AG09319 (cell line): ENCODE results near the gene UNC13C.

Experiments
- DNase-seq: peaks from one replicate; pipeline ENCODE4 v3.0.0-alpha.2; 2010; ENCODE audit warnings: low read depth; ENCODE audit errors: extremely low read depth
- TF ChIP-seq, protein P1 (sequence below): IDR thresholded peaks from 2 replicates; pipeline ENCODE4 v1.5.1; 2011; ENCODE audit warnings: low read depth, mild to moderate bottlenecking, inconsistent platforms, low read length, moderate library complexity

UNC13C gene

DNA sequence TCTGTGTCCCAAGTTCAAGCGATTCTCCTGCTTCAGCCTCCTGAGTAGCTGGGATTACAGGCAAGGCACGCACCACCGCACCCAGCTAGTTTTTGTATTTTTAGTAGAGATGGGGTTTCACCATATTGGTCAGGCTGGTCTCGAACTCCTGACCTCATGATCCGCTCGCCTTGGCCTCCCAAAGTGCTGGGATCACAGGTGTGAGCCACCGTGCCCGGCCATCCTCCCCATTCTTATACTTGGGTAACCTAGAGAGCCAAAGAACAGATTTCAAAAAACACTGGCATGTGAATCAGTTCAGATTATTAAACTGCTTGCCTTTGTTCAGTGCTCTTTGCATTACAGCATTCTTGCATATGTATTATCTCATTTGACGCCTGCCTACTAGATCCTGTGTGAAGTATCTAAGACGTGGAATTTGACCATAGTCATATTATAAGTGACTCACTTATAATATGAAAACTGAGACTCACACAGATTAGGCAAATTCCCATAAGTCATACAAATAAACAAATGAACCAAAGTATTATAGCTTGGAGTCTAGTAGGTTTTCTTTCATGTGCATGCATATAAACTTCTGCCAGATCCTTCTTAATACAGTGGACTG lies 123.5 kb downstream of the UNC13C start:
- no peak for DNase-seq
- TF ChIP-seq, protein P1, sequence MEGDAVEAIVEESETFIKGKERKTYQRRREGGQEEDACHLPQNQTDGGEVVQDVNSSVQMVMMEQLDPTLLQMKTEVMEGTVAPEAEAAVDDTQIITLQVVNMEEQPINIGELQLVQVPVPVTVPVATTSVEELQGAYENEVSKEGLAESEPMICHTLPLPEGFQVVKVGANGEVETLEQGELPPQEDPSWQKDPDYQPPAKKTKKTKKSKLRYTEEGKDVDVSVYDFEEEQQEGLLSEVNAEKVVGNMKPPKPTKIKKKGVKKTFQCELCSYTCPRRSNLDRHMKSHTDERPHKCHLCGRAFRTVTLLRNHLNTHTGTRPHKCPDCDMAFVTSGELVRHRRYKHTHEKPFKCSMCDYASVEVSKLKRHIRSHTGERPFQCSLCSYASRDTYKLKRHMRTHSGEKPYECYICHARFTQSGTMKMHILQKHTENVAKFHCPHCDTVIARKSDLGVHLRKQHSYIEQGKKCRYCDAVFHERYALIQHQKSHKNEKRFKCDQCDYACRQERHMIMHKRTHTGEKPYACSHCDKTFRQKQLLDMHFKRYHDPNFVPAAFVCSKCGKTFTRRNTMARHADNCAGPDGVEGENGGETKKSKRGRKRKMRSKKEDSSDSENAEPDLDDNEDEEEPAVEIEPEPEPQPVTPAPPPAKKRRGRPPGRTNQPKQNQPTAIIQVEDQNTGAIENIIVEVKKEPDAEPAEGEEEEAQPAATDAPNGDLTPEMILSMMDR: no peak

DNA sequence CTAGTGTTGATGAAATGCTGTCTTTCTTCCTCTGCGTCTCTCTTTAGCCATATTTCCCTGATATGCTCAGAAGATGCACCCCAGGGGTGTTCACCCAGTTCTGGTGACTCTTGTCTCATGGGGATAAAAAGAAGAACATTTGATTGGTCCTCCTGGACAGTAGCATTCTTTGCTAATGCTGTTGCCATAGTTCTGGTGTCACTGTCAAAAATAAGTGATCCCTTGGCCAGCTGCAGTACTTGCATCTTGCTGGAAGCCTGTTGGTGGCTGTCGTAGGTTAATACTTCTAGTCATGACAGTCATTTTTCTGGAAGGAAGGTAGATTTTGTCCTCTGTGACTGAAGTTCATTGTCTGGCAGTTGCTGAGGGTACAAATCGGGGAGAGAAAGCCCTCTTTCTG lies 124.5 kb downstream of the UNC13C start:
- no peak for DNase-seq
- TF ChIP-seq, protein P1: no peak

DNA sequence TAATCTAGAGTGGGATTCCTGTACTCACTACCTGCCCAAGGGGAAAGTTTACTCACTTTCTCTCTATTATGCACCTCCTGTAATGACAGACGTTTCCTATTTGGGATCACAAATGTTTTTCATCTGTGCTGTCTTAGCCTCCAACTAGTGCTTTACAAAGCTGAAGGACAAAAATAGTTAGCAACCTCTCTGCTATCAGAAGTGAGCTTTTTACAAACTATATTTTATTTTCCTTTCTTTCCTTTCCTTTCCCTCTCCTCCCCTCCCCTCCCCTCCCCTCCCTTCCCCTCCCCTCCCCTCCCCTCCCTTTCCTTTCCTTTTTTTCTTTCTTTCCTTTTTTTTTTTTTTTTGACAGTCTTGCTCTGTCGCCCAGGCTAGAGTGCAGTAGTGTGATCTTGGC lies 130.8 kb downstream of the UNC13C start:
- no peak for DNase-seq
- TF ChIP-seq, protein P1: no peak

DNA sequence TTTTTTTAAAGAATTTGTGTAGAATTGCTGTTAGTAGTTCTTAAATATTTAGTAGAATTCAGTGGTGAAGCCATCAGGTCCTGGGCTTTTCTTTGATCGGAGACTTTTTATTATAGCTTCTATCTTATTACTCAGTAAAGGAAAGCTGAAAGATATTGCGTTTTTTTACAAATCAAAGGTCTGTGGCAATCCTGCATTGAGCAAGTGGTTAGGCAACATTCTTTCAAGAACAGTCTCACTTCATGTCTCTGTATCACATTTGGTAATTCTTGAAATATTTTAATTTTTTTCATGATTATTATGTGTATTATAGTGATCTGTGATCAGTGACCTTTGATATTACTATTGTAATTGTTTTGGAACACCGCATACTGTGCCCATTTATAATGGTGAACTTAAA lies 140.8 kb downstream of the UNC13C start:
- no peak for DNase-seq
- TF ChIP-seq, protein P1: no peak

DNA sequence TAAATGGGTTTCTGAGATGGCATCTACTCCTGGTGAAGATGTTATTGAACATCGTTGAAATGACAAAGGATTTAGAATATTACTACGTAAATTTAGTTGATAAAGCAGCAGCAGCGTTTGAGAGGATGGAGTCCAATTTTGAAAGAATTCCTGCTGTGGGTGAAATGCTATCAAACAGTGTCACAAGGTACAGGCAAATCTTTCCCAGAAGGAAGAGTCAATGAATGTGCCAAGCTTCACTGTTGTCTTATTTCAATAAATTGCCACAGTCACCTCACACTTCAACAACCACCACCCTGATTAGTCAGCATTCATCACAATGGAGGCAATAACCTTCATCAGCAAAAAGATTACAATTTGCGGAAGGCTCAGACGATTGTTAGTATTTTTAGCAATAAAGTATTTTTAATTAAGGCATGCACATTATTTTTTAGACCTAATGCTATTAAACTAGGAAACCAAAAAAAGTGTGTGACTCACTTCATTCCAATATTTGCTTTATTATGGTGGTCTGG lies 142.8 kb downstream of the UNC13C start:
- TF ChIP-seq, protein P1: no peak
- no peak for DNase-seq

DNA sequence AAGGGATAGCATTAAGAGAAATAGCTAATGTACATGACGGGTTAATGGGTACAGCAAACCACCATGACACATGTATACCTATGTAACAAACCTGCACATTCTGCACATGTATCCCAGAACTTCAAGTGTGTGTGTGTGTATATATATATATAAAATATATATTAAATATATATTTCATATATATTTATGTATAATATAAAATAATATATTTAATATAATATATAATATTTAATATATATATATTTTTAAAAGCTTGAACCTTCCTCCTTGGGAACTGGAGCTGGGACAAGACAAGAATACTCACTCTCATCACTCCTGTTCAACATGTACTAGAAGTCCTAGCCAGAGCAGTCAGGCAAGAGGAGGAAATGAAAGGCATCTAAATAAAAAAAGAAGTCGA lies 149.3 kb downstream of the UNC13C start:
- TF ChIP-seq, protein P1: no peak
- no peak for DNase-seq

DNA sequence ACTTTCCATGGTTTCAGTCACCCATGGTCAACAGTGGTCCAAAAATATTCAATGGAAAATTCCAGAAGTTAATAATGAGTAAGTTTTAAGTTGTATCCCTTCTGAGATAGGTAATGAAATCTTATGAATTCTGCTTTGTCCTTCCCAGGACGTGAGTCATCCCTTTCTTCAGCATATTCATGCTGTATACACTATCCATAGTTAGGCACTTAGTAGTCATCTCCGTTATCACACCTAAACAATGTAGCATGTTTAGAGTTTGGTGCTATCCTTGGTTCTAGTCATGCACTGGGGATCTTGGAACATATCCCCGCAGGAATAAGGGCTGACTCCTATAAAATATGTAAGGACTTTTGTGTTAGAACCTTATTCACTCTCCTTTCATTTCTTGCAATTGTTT lies 153.2 kb downstream of the UNC13C start:
- TF ChIP-seq, protein P1: no peak
- no peak for DNase-seq
